HT1080 (cell line): ENCODE data around the gene RAD51B. TPM values are rescaled to one million over a fixed set of nuclear protein-coding genes. Genes with fewer than 3 reads are reported as not detected.

ENCODE experiments used
- DNase-seq: peaks from one replicate; pipeline ENCODE4 v3.0.0-alpha.2; 2015; ENCODE audit warnings: low read depth
- total RNA-seq: library from RNA; depleted of rRNA; stranded (reverse); fragments of >200 nt; shearing (Covaris generic); gene quantifications from 2 replicates; pipeline ENCODE4 v1.2.3, GENCODE V29; 2014

Gene RAD51B
- total RNA-seq, 1 experiment from 2014 or later: 8.5 TPM

DNA sequence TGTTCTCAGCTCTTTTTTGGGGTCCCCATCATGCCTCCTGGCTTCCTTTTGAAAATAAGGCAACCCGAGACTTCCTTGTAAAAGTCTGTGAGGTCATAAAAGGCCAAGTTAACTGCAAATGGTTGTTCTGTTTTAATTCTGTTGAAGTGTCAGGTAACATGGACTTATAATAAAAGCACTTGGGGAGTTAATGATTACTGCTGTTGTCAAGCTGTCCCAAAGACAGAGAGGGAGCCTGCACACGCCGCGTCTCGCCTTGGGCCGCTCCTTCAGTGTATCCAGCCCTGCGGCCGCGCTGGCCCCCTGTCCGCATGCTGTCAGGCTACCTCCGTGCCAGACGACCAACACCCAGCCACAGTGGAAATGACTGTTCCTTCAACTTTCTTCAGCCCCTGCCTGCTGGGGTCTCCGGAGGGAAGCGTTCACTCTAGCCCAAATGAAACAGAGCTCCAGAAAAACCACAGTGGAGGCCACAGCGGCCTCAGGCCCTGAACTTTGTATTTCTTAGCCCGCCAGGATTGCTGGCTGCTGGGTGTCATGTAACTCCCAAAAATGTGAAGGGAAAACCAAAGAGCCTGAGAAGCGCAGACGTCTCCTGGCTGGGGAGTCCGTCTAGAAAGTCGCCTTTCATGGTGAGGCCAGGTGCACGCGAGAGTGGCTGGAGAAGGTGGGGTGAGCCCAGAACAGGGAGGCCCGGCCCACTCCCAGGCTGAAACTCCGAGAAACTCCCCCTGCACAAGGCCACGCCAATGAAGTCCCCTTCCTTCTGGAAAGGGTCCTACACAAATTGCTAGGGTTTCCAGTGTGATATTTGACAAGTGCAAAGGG is 784.2 kb downstream of the RAD51B start:
- DNase-seq: no peak

DNA sequence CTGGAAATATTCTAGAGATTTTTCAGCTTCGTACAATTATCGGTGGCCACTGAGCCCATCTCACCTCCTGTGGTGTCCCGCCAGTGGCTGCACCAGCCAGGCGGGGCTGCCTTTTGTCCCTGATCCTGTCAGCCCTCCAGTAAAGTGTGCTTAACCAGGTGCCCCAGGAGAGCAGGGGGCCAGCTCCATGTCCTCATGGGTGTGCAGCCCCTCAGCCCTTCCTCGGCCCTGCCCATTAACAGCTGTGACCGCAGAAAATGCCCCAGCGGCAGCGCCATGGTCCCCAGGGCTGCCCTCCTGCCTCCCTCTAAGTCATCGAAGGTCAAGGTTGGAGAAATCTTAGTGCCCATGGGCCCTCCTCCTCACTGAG is 784.8 kb downstream of the RAD51B start:
- DNase-seq: no peak

DNA sequence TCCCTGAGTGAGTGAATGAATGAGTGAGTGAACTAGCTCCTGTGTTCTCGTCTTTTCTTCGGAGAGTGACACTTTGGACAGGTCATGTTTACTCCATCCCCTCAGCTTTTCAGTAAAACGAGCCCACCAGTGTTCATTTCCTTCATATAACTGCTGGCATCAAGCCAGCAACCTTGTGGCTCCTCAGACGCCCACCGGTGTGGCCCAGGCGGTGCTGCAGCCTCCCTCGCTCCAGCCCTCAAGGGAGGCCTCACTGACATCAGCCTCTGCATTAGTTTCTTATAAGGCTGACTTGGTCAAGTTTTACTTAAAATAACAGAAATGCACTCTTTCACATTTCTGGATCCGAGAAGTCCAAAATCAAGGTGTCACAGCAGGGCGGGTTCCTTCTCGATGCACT is 785.2 kb downstream of the RAD51B start:
- DNase-seq: no peak

DNA sequence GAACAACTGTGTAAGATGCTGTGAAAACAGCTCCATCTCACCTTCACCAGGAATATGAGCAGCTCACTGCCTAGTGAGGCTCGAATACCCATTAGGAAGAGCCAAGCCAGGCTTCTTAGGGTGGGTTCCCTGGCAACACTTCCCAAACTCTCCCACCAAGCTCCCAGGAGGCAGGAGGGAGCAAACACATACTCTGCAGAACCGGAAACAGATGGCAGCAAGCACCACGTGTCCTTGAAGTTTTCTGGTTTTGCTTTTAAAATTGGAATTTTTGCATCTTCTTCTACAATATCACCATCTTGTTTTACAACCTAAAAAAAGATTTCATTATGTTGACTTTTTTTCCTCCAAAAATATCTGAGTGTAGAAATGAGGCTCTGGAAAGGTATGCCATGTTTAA is 786.6 kb downstream of the RAD51B start:
- DNase-seq: no peak

DNA sequence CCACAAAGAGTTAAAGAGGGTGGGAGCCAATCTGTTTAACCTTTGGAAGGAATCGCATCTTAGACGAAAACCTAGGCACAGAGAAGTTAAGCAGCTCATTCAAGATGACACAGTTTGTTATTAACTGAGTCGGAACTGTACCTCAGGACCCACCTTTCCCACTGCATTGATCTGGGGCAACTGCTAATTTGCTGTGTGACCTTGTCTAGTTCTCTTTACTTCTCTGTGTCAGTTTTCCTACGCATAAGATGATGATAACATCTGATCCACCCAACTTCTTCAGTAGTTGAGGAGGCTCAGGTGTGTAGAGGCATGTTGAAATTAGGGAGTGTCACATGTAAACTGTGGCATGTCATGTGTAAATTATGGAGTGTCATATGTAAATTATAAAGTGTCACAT is 787.1 kb downstream of the RAD51B start:
- DNase-seq: no peak

DNA sequence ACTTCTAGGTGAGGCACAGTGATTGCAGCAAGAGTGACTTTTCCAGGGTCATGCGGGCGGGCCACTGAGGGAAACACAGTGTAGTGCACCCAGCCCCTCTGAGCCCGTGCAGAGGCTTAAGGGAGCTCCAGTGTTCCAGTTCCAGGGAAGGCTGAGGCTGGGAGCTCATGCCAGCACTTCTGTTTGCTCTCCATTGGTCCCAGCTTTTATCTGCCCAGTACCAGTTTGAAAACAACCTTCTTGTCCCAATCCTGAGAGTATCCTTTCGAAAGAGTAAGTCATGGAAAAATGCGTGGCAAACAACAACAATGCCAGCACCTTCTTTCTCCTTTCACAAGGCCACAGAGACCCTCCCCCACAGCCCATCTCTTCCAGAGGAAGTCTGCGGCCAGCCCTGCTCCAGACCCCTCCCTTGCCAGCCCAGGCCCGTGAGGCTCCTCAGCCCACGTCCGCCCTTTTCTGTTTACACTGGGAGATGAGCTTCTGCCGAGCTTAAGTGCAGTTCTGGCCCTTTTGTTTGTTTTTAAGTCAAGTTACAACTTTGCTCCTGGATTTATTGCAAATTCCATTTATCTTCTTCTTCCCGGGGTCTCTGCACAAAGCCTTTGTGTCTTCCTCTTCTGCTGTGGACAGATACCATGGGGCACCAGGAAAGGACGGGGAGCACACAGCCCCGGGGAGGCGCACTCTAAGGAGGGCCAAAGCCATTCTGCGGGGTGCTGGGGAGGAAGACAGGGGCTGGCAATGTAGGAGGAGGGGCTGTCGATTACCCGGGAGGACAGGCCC is 787.7 kb downstream of the RAD51B start:
- no peak for DNase-seq

DNA sequence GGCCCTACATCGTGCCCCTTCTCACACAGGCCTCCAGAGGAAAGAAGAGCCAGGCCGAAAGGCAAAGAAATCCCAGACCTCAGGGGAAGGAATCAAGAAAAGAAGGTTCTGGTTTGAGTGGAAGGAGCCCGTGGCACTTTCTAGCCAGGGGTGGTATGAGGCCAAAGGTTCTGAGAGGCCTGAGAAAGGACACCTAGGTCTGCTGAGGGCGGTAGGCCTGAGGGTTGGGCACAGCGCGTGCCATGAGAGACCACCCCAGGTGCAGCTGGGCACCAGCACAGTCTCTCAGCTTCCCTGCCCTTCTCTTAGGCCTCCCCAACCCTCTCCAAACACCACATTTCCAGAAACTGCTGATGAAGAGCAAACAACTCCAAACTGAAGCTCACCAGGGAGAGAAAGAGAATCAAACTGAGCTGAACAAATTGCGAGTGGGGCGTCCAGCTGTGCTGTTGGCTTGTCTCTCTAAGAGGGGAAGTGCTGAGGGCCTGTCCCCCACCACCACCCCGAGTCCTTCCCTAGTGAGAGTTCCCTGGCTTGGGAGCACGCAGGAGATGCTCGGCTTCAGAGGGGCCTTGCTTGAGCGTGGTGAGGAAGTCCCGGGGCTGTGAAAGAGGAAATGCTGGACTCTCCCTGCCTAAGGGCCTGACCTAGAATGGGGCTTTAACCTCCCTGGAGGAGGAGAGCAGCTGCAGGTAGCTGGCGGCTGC is 788.4 kb downstream of the RAD51B start:
- DNase-seq: no peak

DNA sequence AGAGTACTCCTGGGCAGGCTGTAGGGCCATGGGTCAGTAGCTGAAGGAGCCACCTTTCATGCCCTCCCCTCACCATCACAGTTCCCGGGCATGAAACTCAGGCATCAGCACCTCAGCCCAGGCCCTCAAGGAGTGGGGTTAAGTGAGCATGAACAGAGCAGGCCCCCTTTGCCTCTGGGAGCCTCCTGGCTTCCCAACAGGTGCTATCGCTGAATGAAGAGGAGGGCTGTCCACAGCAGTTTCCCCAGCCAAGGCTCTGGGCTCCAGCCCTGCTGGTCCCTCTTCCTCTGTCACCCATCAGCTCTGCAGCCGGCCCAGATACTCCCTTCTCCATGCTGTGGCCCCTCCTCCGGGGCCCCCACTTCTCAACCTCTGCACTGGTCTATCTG is 789.0 kb downstream of the RAD51B start:
- DNase-seq: no peak

DNA sequence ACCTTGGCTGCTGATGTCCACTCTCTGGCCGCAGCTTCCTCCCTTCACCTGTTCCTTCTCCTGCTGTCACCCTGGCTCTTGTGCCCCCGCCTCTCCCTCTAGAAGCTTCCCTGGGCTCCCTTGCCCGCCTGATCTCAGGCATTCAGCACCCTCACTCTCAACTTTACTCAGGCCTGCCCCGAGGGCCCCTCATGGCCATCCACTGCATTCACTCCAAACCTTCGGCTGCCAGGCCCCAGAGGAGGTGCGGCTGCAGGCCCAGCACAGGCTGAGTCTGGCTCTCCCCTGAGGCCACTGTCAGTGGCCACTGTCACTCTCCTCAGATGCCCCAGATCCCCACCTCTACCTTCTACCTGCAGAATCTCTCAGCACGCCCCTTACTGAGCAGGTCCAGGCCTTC is 789.4 kb downstream of the RAD51B start:
- no peak for DNase-seq

DNA sequence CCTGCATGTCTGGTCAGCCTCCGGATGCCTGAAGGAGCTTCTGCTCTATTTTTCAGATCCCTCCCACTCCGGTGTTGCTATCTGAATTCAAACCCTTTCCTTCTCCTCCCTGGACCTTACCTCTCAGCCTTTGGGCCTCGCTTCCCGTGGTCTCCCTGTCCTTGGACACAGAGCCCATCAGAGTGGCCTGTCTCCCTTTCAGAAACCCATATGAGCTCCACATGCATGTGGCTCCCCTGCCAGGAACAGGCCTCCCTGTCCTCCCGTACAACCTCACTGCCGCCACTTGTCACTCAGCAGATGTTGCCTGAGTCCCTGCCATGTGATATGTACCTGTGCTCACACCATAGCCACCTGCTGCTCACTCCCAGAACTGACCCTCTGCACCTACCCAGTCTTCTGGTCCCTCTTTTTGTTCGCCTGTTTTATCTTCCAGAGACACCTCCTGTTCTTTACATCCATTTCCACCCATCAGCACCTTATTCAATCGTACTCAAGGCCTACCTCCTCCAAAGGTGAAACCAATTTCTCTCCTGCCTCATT is 790.7 kb downstream of the RAD51B start:
- DNase-seq: no peak

DNA sequence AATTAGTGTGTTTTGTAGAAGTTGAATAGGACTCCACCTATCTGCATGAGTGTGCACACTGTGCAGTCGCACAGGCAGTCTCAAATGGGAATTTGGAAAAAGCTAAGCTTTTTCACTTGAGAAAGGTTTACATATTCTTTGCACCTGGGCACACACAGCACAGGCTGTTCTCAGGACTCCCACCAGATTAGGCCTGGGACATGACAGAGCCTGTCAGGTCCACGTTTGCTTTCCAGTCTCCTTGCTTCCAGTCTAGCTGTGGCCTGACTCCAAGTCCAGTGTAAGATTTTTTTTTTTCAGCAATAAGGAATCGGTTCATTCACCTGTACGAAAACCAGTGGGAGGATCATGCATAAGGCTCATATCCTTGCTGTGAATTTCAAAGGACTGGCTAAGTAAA is 792.0 kb downstream of the RAD51B start:
- DNase-seq: no peak

DNA sequence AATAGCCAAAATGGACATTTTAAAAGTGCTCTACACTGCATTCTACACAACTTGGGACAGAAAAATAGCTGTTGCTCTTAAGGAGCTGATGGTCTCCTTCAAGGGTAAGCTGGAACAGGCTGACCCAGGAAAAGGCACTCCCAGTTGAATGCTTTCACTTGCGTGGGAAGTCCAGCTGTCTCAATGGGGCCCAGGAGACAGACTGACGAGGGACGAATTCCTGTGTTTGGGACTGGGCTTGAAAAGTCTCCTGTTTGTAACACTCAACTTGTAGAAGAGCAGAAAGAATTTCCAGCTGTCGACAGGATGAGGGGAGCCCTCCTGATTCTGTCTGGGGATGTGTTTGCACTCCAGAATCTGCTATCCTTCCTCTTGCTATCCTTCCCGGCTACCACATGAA is 792.5 kb downstream of the RAD51B start:
- no peak for DNase-seq

DNA sequence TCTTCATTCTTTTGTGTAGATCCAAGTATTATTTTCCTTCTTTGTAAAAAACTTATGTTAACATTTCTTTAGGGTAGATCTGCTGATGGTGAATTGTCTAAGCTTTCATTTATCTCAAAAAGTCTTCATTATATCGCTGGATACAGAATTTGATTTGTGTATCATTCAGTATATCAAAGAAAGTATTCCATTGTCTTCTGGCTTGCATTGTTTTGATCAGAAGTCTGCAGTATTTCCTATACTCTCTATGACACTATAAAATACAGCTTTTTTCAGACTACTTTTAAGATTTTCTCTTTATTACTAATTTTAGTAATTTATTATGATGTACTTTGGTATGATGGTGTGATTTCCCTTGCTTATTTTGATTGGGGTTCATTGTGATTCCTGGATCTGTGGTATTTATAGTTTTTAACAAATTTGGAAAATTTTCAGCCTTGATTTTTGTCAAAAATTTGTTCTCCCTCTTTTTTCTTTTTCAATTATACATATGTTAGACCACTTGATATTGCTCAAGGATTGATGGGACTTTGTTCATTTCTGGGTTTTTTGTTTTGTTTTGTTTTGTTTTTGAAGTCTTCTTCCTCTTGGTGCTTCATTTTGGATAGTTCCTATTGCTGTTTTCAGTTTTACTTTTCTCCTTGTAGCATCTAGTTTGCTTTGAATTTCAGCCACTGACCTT is 796.8 kb downstream of the RAD51B start:
- DNase-seq: no peak

DNA sequence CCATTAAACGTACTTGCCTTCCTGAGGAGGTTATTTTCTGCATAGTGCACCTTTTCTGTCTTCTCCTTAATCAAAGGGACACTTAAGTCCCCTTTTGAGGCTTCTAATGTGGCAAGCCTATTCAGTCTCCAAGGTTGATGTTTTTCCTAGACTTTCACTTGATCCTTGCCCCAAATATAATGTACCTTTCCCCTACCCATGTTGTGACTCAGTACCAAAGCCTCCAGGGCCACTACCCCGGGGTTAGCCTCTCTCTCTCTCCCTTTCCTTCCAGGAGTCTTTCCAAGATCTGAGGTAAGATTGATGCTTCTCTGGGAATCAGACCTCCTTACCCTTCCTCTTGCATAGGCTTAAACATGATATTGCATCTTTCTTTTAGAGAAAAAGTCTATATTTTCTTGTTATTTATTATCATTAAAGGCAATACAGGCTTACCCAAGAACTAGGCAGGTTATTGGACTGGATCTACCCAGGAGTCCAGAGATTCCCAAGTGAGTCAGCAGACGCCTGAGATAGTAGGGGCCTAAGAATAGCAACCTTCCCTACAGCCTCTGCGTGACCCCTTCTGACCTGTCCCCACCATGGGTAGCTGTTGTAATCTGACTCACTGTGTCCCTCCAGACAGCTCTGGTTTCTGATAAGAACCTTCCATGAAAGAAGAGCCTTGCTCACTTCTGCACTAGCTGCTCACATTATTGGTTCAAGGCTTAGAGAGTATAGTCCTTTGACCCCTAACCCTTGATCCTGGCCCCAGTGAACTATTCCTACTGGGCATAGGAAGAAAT is 800.4 kb downstream of the RAD51B start:
- DNase-seq: peak; percentile 62

DNA sequence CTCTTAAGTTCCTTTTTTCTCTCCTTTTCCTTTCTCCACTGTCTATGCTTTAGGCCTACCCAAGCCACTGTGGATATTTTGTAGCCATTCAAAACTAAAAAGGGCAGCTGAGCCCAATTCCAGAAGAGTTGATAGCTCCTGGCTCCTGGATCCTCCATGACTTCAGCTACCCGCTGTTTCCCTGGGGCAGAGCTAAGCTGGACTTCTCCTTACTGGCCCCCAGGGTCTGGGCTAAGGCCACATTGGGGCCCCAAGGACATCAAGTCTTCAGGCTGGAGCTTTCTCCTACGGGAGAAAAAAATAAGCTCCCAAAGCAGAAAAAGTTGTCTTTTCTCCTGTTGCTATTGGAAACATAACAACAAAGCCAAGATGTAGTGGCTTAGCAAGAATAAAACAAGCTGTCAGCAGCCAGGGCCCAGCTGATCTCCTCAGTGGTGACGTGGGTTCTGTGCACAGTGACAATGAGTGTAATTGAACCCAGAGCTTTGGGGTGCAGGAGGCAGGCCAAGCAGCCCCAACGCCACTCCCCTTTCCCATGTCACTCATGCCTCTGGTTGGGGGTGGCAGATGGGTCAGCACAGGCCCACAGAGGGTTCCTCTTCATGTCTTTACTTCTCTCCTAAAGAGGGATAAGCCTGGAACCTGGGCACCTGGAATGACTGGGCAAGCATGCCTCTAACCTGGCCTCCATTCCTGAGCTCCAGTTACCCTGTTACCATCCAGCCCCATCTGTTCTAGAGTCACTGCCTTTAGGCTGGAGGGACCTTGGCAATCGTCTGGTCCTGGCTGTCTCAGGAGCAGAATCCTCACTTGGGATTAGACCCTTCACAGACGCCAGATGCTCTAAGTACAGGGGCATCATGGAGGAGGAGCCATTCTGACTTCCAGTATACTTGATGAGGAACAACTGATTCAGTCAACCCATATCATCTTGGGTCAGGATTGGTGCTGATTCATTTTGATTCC is 802.1 kb downstream of the RAD51B start:
- DNase-seq: no peak

DNA sequence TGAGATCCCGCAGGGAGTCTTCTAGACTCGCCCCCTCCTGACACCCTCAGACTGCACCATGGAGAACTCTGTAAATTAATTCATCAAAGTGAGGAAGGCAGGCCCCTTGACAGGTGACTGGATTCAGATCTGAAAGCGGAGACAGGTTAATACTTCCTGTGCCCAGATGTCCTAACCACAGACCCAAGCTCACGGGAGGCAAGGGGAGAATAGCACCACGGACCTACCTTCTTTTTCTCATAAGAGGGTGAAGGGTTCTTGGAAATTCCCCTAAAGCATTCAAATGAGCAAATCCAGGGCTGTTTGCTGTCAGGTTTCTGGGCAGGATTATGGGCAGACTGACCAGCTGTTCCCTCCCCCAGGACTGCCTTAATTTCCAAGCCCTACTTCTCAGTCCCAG is 803.3 kb downstream of the RAD51B start:
- DNase-seq: no peak

DNA sequence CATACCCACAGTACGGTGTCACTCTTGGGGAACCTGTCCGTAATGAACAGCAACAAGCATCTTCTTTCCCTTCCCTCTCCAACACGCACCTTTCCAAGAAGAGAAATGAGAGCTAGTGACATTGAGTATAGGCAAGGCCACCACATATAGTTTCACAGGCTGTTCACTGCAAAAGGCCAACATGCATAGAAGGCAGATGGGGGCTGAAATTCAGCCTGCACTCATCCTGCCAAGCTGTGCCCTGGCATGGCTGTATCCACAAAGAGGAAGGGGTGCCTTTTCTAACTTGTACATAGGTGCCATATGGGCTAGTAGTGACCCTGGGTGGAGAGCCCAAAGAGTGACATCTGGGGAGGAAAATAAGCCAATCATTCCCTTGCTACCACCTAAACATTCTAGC is 803.7 kb downstream of the RAD51B start:
- no peak for DNase-seq

DNA sequence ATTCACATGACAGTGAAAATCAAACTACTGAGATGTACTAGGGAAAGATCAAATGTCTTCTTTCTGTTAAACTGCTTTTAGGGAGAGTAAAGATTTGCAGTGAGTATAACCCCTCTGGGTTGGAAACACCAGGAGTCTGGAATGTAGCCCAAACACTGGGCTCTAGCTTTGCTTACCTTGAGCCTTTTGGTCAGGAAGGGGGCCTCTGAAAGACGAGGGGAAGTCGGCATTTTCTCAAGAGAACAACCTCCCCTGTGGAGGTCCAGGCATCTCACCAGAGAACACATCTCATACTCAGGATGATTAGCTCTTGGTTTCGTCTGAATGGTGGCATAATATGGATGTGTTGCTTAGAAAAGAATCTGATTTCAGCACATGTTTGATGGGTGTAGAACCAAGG is 804.2 kb downstream of the RAD51B start:
- DNase-seq: no peak

DNA sequence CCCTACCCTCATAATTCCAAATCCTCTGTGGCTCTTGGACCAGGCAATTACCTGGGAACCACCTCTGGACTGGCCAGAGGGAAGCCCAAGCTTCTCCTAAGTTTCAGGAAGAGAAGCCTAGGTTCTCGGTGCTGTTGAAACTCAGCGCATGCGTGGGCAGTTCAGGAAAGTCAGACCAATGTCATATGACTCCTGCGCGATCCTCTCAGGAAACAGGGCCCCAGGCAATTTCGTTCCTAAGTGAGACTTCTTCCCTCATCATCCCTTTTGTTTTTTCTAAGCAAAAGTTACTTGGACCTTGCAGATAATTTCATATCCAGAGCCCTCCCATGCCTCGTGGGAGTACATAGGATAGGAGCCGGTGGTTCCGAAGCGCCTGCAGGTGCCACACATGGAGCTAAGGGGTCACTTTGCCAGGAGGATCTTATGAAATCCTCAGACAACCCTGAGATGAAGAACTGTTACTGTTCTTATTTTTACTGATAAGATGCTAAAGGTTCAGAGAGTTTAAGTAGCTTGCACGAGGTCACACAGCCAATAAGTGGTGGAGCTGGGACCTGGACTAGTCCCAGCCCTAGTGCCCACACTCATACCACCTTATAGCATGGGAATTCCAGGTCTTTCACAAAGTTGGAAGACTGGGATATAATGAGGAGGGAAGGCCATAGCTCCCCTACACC is 805.1 kb downstream of the RAD51B start:
- DNase-seq: no peak
